MM.1S (cell line): ENCODE measurements around the gene MYH14.

Experiments used
- EZH2 ChIP-seq: fragments of 300-600 bp; sonication (generic); optimal IDR thresholded peaks from 2 replicates; pipeline ENCODE3; 2017; ENCODE audit warnings: low read depth, mild to moderate bottlenecking, antibody characterized with exemption, low read length, mixed read lengths
- EZH2phosphoT487 ChIP-seq: fragments of 300-600 bp; sonication (generic); IDR thresholded peaks from 2 replicates; pipeline ENCODE4 v1.6.1; 2018; ENCODE audit warnings: antibody characterized with exemption, low read length
- TF ChIP-seq, protein P1 (sequence below): fragments of 300-600 bp; sonication (generic); IDR thresholded peaks from 2 replicates; pipeline ENCODE4 v1.5.1; 2016; ENCODE audit warnings: antibody characterized with exemption, low read length, mixed read lengths

DNA sequence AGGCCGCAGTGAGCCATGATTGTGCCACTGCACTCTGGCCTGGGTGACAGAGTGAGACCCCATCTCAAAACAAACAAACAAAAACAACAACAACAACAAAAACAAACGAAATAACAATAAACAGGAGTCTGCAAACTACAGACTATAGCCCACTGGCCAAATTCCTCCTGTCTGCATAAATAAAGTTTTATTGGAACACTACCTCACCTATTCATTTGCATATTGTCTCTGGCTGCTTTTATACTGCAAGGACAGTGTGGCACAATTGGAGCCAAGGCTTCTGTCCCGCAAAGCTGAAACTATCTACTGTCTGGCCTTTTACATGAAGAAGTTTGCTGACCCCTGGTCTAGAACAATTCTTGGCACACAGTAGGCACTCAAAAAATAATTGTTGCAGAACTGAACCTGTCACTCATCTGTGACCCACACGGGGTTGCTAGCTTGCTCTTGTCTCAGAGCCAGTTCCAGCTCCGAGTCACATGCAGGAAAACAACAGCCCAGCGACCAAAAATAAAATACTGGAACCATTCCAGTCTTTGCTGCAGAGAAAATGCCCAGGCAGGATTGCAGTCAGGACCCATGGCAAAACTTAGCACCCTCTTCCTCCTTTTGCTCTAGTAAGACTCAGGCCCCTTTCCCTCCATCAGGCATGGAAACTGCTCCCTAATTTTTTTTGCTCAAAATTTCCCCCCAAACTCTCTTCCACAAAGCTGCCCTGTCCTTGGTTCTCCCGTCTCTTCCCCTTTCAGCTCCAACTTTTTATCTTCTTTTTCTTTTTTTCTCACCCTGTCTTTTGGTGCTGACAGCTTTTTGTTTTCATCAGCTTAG, 4.8 kb upstream of the MYH14 start:
- TF ChIP-seq, protein P1, sequence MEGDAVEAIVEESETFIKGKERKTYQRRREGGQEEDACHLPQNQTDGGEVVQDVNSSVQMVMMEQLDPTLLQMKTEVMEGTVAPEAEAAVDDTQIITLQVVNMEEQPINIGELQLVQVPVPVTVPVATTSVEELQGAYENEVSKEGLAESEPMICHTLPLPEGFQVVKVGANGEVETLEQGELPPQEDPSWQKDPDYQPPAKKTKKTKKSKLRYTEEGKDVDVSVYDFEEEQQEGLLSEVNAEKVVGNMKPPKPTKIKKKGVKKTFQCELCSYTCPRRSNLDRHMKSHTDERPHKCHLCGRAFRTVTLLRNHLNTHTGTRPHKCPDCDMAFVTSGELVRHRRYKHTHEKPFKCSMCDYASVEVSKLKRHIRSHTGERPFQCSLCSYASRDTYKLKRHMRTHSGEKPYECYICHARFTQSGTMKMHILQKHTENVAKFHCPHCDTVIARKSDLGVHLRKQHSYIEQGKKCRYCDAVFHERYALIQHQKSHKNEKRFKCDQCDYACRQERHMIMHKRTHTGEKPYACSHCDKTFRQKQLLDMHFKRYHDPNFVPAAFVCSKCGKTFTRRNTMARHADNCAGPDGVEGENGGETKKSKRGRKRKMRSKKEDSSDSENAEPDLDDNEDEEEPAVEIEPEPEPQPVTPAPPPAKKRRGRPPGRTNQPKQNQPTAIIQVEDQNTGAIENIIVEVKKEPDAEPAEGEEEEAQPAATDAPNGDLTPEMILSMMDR: no peak
- no peak for TF ChIP-seq EZH2
- no peak for TF ChIP-seq EZH2phosphoT487
